Prostate gland (tissue), 2 donors: ENCODE data around the gene TLX1. TPM values are rescaled to one million over a fixed set of nuclear protein-coding genes. Genes with fewer than 3 reads are reported as not detected.

Source experiments
- DNase-seq: peaks from one replicate; pipeline ENCODE4 v3.0.0-alpha.2; 2019; ENCODE audit warnings: low spot score
- H3K27ac ChIP-seq, 2 donors: fragments of 200-600 bp; sonication (generic); 2 replicates each; pipeline ENCODE4 v1.5.1; 2017 to 2019
- H3K27me3 ChIP-seq: fragments of 200-600 bp; sonication (generic); replicated peaks from 2 replicates; pipeline ENCODE4 v1.5.1; 2019; ENCODE audit not compliant: insufficient read depth
- H3K36me3 ChIP-seq, 2 donors: fragments of 200-600 bp; sonication (generic); 1 replicate in 1 of 2; 2 replicates in 1 of 2; pipeline versions ENCODE4 v1.5.1 to v1.8.1; 2017 to 2019
- H3K4me1 ChIP-seq: fragments of 200-600 bp; sonication (generic); replicated peaks from 2 replicates; pipeline ENCODE4 v1.5.1; 2019
- H3K4me3 ChIP-seq, 2 donors: fragments of 200-600 bp; sonication (generic); 2 replicates each; pipeline ENCODE4 v1.5.1; 2017 to 2019
- H3K9me3 ChIP-seq: fragments of 200-600 bp; sonication (generic); 2 replicates; pipeline ENCODE4 v1.5.1; 2017
- CTCF ChIP-seq, 4 experiments: fragments of 200-600 bp in 2 of 4; fragments of 450-650 bp in 2 of 4; sonication (generic) in 2 of 4; IDR thresholded peaks; 1 replicate in 3 of 4; 2 replicates in 1 of 4; pipeline ENCODE4 v1.5.1; 2016 to 2019; ENCODE audit warnings: antibody characterized with exemption in 4 of 4, mild to moderate bottlenecking in 2 of 4, moderate library complexity in 2 of 4
- POLR2A ChIP-seq: fragments of 450-650 bp; IDR thresholded peaks from one replicate; pipeline ENCODE4 v1.6.1; 2016; ENCODE audit warnings: antibody characterized with exemption, mild to moderate bottlenecking
- POLR2AphosphoS5 ChIP-seq: sonication (generic); formaldehyde crosslinking; IDR thresholded peaks from one replicate; pipeline ENCODE4 v1.6.1; 2017; ENCODE audit warnings: antibody characterized with exemption
- whole genome bisulfite sequencing: methylation state at CpG from one replicate; pipeline ENCODE4 v1.1.5; 2018; 5-methylcytosine and 5-hydroxymethylcytosine counted together
- intact Hi-C: fragments of 100-400 bp; cut with DNase I; formaldehyde crosslinking; loops from one replicate; pipeline ENCODE4 v1.14.2; 2022
- total RNA-seq, 2 donors: library from RNA; depleted of rRNA; stranded (reverse); fragments of >200 nt; gene quantifications; one replicate each; pipeline ENCODE4 v1.1.0, GENCODE V29; 2016

Gene TLX1
- total RNA-seq, 2 donors from 2014 or later, result 0.05 to 0.34 TPM

- H3K4me3 ChIP-seq, result no peak overlapping the region
- no peak for TF ChIP-seq CTCF (IDR thresholded peaks at IDR 0.05)
- TF ChIP-seq POLR2A, result no peak
- TF ChIP-seq POLR2AphosphoS5, result no peak
- no peaks in the 10 kb centered on the region for H3K9me3 ChIP-seq
- peaks cover 53% of the 10 kb centered on the region for H3K27me3 ChIP-seq
- no peak for DNase-seq
- no peaks in the 10 kb centered on the region for H3K4me1 ChIP-seq
- WGBS, result 43% methylated on average over 1 of the region's 1 CpG
- no peaks in the 10 kb centered on the region for H3K36me3 ChIP-seq
- intact Hi-C loops, result no loop called here
- H3K27ac ChIP-seq, result no peak overlapping the region
These were observed 12.2 kb downstream of the TLX1 start for GRCh38 chr10:101143345-101143630.

- intact Hi-C loops, result no loop called here
- Histone ChIP-seq H3K4me3 (no peak overlapping the region), H3K36me3 (no peaks in the 10 kb centered on the region), H3K27me3 (peaks cover 46% of the 10 kb centered on the region), H3K9me3 (no peaks in the 10 kb centered on the region), H3K27ac (no peak overlapping the region), H3K4me1 (no peaks in the 10 kb centered on the region)
- TF ChIP-seq POLR2A (no peak), CTCF (IDR thresholded peaks at IDR 0.05) (no peak), POLR2AphosphoS5 (no peak)
- no peak for DNase-seq
These were observed 13.0 kb downstream of the TLX1 start for GRCh38 chr10:101144053-101144452.

- intact Hi-C loops, result no loop called here
- WGBS, result 52% methylated on average over 7 of the region's 7 CpGs
- peaks cover 35% of the 10 kb centered on the region for H3K27me3 ChIP-seq
These were observed 14.0 kb downstream of the TLX1 start for GRCh38 chr10:101145145-101145544.

GRCh38 chr10:101145750-101146391 lies 14.8 kb downstream of the TLX1 start:
- Histone ChIP-seq H3K27ac (no peak overlapping the region), H3K27me3 (peaks cover 27% of the 10 kb centered on the region), H3K9me3 (no peaks in the 10 kb centered on the region), H3K36me3 (no peaks in the 10 kb centered on the region), H3K4me3 (no peak overlapping the region), H3K4me1 (no peaks in the 10 kb centered on the region)
- DNase-seq, result no peak
- TF ChIP-seq POLR2A, result no peak
- no peak for TF ChIP-seq POLR2AphosphoS5
- TF ChIP-seq CTCF (IDR thresholded peaks at IDR 0.05), result no peak
- intact Hi-C loops, result no loop called here
- WGBS, result 7% methylated on average over 36 of the region's 40 CpGs

More at GRCh38 chr10:101145145-101145544, 14.0 kb downstream of the TLX1 start:
- TF ChIP-seq POLR2A (no peak), POLR2AphosphoS5 (no peak), CTCF (IDR thresholded peaks at IDR 0.05) (no peak)
- no peaks in the 10 kb centered on the region for H3K9me3 ChIP-seq
- DNase-seq, result no peak
- H3K4me3 ChIP-seq, result no peak overlapping the region
- no peaks in the 10 kb centered on the region for H3K36me3 ChIP-seq
- H3K4me1 ChIP-seq, result no peaks in the 10 kb centered on the region
- H3K27ac ChIP-seq, result no peak overlapping the region

GRCh38 chr10:101146392-101147251 lies 15.5 kb downstream of the TLX1 start:
- Histone ChIP-seq H3K9me3 (no peaks in the 10 kb centered on the region), H3K36me3 (no peaks in the 10 kb centered on the region), H3K27me3 (peaks cover 22% of the 10 kb centered on the region), H3K4me1 (no peaks in the 10 kb centered on the region), H3K4me3 (no peak overlapping the region), H3K27ac (no peak overlapping the region)
- TF ChIP-seq POLR2A, result no peak
- intact Hi-C loops, result no loop called here
- 3% methylated on average over 51 of the region's 55 CpGs for WGBS
- no peak for DNase-seq
